Activated CD4-positive, alpha-beta T cell treated with anti-CD3 and anti-CD28 coated beads, Interleukin-2, amount 10 ng/mL, durations not matched to agents 7 days and 5 days (primary cell): ENCODE measurements around the gene ZCCHC2. TPM values are rescaled to one million over a fixed set of nuclear protein-coding genes. Genes with fewer than 3 reads are reported as not detected.
A peak's percentile ranks its signal among the peaks of the same experiment; 100 is the strongest.

Experiments used
- CTCF ChIA-PET: fragments of 350-600 bp; sonication (Branson Sonifier 250); formaldehyde crosslinking; loops from one replicate; lab custom pipeline; 2021; ENCODE audit warnings: antibody characterized with exemption; lab: Charles Lee
- POLR2A ChIA-PET: fragments of 350-600 bp; sonication (Branson Sonifier 250); formaldehyde crosslinking; loops from one replicate; lab custom pipeline; 2021; ENCODE audit warnings: antibody characterized with exemption; lab: Charles Lee
- DNase-seq: peaks from one replicate; pipeline ENCODE4 v3.0.0-alpha.2; 2020
- H3K27ac Mint-ChIP-seq: one replicate; pipeline ENCODE4 v1.8.0; 2021; ENCODE audit warnings: mild to moderate bottlenecking, moderate library complexity, mixed read lengths
- H3K27me3 Mint-ChIP-seq: one replicate; pipeline ENCODE4 v1.8.0; 2021; ENCODE audit warnings: mixed read lengths
- H3K36me3 Mint-ChIP-seq: one replicate; pipeline ENCODE4 v1.8.0; 2021; ENCODE audit warnings: low read depth, mixed read lengths
- H3K4me1 Mint-ChIP-seq: one replicate; pipeline ENCODE4 v1.8.0; 2021; ENCODE audit warnings: mixed read lengths
- H3K4me3 Mint-ChIP-seq: one replicate; pipeline ENCODE4 v1.8.0; 2021; ENCODE audit warnings: mild to moderate bottlenecking, moderate library complexity, mixed read lengths
- H3K9me3 Mint-ChIP-seq: one replicate; pipeline ENCODE4 v1.8.0; 2021; ENCODE audit warnings: mixed read lengths
- total RNA-seq, 2 experiments: library from RNA; stranded (reverse); gene quantifications; one replicate each; pipeline ENCODE4 v1.2.3, GENCODE V29; 2021

The ZCCHC2 gene
- total RNA-seq, 2 experiments from 2014 or later: 55.1 to 62.5 TPM

- ChIA-PET POLR2A (interaction anchor here (0.6 kb wide), 1 partner anchor 257 kb away, joined by 4 read pairs; no protein-coding TSS in a partner anchor), CTCF (interaction anchor here (0.7 to 1.6 kb wide), 5 partner anchors 9 to 395 kb away, joined by 3 to 9 read pairs (median 3); no protein-coding TSS in a partner anchor)
- no peaks in the 10 kb centered on the region for H3K9me3 Mint-ChIP-seq
- H3K4me3 Mint-ChIP-seq: no peak overlapping the region
- H3K27ac Mint-ChIP-seq: no peak overlapping the region
- H3K27me3 Mint-ChIP-seq: no peaks in the 10 kb centered on the region
- no peak for DNase-seq
- peaks cover 32% of the 10 kb centered on the region for H3K36me3 Mint-ChIP-seq
- H3K4me1 Mint-ChIP-seq: peaks cover 43% of the 10 kb centered on the region
Observed at GRCh38 chr18:62586781-62587487, 64.1 kb downstream of the ZCCHC2 start.

GRCh38 chr18:62587689-62588088 is 64.9 kb downstream of the ZCCHC2 start:
- peak overlapping the region; percentile 27 for H3K27ac Mint-ChIP-seq
- DNase-seq: no peak

GRCh38 chr18:62588217-62588616 is 65.4 kb downstream of the ZCCHC2 start:
- no peak for DNase-seq
- ChIA-PET POLR2A (no interaction called here), CTCF (interaction anchor here (0.9 kb wide), 1 partner anchor 168 kb away, joined by 3 read pairs; no protein-coding TSS in a partner anchor)
- Mint-ChIP-seq H3K36me3 (peaks cover 30% of the 10 kb centered on the region), H3K9me3 (no peaks in the 10 kb centered on the region), H3K4me1 (peaks cover 38% of the 10 kb centered on the region), H3K4me3 (no peak overlapping the region), H3K27ac (no peak overlapping the region), H3K27me3 (peaks cover 7% of the 10 kb centered on the region)

More at GRCh38 chr18:62587689-62588088, 64.9 kb downstream of the ZCCHC2 start:
- H3K36me3 Mint-ChIP-seq: peaks cover 30% of the 10 kb centered on the region
- ChIA-PET CTCF (interaction anchor here (1.3 kb wide), 1 partner anchor 10 kb away, joined by 5 read pairs; no protein-coding TSS in a partner anchor), POLR2A (no interaction called here)
- peaks cover 4% of the 10 kb centered on the region for H3K27me3 Mint-ChIP-seq
- peaks cover 41% of the 10 kb centered on the region for H3K4me1 Mint-ChIP-seq
- H3K9me3 Mint-ChIP-seq: no peaks in the 10 kb centered on the region
- no peak overlapping the region for H3K4me3 Mint-ChIP-seq

GRCh38 chr18:62590799-62591590 is 68.2 kb downstream of the ZCCHC2 start:
- H3K36me3 Mint-ChIP-seq: peaks cover 11% of the 10 kb centered on the region
- POLR2A ChIA-PET: no interaction called here
- no peak overlapping the region for H3K4me3 Mint-ChIP-seq
- DNase-seq: no peak
- H3K4me1 Mint-ChIP-seq: peaks cover 10% of the 10 kb centered on the region
- peaks cover 15% of the 10 kb centered on the region for H3K27me3 Mint-ChIP-seq
- H3K27ac Mint-ChIP-seq: no peak overlapping the region
- no peaks in the 10 kb centered on the region for H3K9me3 Mint-ChIP-seq
- CTCF ChIA-PET: interaction anchor here (0.5 kb wide), 1 partner anchor 322 kb away, joined by 3 read pairs; no protein-coding TSS in a partner anchor

GRCh38 chr18:62596145-62597005 is 73.5 kb downstream of the ZCCHC2 start:
- ChIA-PET POLR2A (no interaction called here), CTCF (interaction anchor here (1.2 kb wide), 1 partner anchor 11 kb away, joined by 4 read pairs; no protein-coding TSS in a partner anchor)
- Mint-ChIP-seq H3K36me3 (no peaks in the 10 kb centered on the region), H3K4me1 (peaks cover 6% of the 10 kb centered on the region), H3K27me3 (peaks cover 53% of the 10 kb centered on the region), H3K9me3 (no peaks in the 10 kb centered on the region), H3K27ac (no peak overlapping the region), H3K4me3 (peak overlapping the region; percentile 25)
- no peak for DNase-seq

GRCh38 chr18:62601871-62602270 is 79.0 kb downstream of the ZCCHC2 start:
- Mint-ChIP-seq H3K4me3 (no peak overlapping the region), H3K27ac (no peak overlapping the region), H3K36me3 (no peaks in the 10 kb centered on the region), H3K9me3 (no peaks in the 10 kb centered on the region), H3K27me3 (peaks cover 48% of the 10 kb centered on the region), H3K4me1 (peaks cover 4% of the 10 kb centered on the region)
- POLR2A ChIA-PET: no interaction called here
- CTCF ChIA-PET: interaction anchor here (0.7 kb wide), 1 partner anchor 17 kb away, joined by 3 read pairs; no protein-coding TSS in a partner anchor
- no peak for DNase-seq

GRCh38 chr18:62602706-62603105 is 79.9 kb downstream of the ZCCHC2 start:
- Mint-ChIP-seq H3K36me3 (no peaks in the 10 kb centered on the region), H3K27ac (no peak overlapping the region), H3K9me3 (no peaks in the 10 kb centered on the region), H3K27me3 (peaks cover 41% of the 10 kb centered on the region), H3K4me1 (no peaks in the 10 kb centered on the region), H3K4me3 (no peak overlapping the region)
- CTCF ChIA-PET: interaction anchor here (1.1 kb wide), 1 partner anchor 13 kb away, joined by 5 read pairs; no protein-coding TSS in a partner anchor
- DNase-seq: no peak
- POLR2A ChIA-PET: no interaction called here

- Mint-ChIP-seq H3K9me3 (no peaks in the 10 kb centered on the region), H3K27ac (no peak overlapping the region), H3K36me3 (no peaks in the 10 kb centered on the region), H3K4me1 (no peaks in the 10 kb centered on the region), H3K4me3 (no peak overlapping the region), H3K27me3 (peaks cover 39% of the 10 kb centered on the region)
- ChIA-PET POLR2A (no interaction called here), CTCF (interaction anchor here (0.7 to 1.1 kb wide), 2 partner anchors 13 to 719 kb away, joined by 3 to 5 read pairs; no protein-coding TSS in a partner anchor)
- no peak for DNase-seq
Observed at GRCh38 chr18:62603211-62603610, 80.4 kb downstream of the ZCCHC2 start.

- H3K27ac Mint-ChIP-seq: no peak overlapping the region
- no peak overlapping the region for H3K4me3 Mint-ChIP-seq
- no peaks in the 10 kb centered on the region for H3K9me3 Mint-ChIP-seq
- no peaks in the 10 kb centered on the region for H3K4me1 Mint-ChIP-seq
- no peak for DNase-seq
- H3K36me3 Mint-ChIP-seq: no peaks in the 10 kb centered on the region
- H3K27me3 Mint-ChIP-seq: peaks cover 32% of the 10 kb centered on the region
- ChIA-PET CTCF (interaction anchor here (1.2 kb wide), 1 partner anchor 20 kb away, joined by 3 read pairs; no protein-coding TSS in a partner anchor), POLR2A (no interaction called here)
Observed at GRCh38 chr18:62603979-62604378, 81.2 kb downstream of the ZCCHC2 start.

GRCh38 chr18:62605685-62606084 is 82.9 kb downstream of the ZCCHC2 start:
- DNase-seq: no peak
- POLR2A ChIA-PET: no interaction called here
- H3K9me3 Mint-ChIP-seq: no peaks in the 10 kb centered on the region
- H3K4me3 Mint-ChIP-seq: no peak overlapping the region
- CTCF ChIA-PET: no interaction called here
- H3K27ac Mint-ChIP-seq: no peak overlapping the region
- H3K36me3 Mint-ChIP-seq: no peaks in the 10 kb centered on the region
- no peaks in the 10 kb centered on the region for H3K4me1 Mint-ChIP-seq
- H3K27me3 Mint-ChIP-seq: peaks cover 20% of the 10 kb centered on the region

GRCh38 chr18:62606106-62606505 is 83.3 kb downstream of the ZCCHC2 start:
- Mint-ChIP-seq H3K9me3 (no peaks in the 10 kb centered on the region), H3K27ac (no peak overlapping the region), H3K4me3 (no peak overlapping the region), H3K4me1 (no peaks in the 10 kb centered on the region), H3K36me3 (no peaks in the 10 kb centered on the region), H3K27me3 (peaks cover 21% of the 10 kb centered on the region)
- no peak for DNase-seq
- ChIA-PET CTCF (interaction anchor here (0.8 kb wide), 1 partner anchor 20 kb away, joined by 3 read pairs; no protein-coding TSS in a partner anchor), POLR2A (no interaction called here)

- H3K36me3 Mint-ChIP-seq: no peaks in the 10 kb centered on the region
- CTCF ChIA-PET: interaction anchor here (1.5 kb wide), 1 partner anchor 22 kb away, joined by 5 read pairs; no protein-coding TSS in a partner anchor
- no peaks in the 10 kb centered on the region for H3K4me1 Mint-ChIP-seq
- H3K27ac Mint-ChIP-seq: no peak overlapping the region
- POLR2A ChIA-PET: no interaction called here
- H3K9me3 Mint-ChIP-seq: no peaks in the 10 kb centered on the region
- DNase-seq: no peak
- H3K4me3 Mint-ChIP-seq: no peak overlapping the region
- peaks cover 18% of the 10 kb centered on the region for H3K27me3 Mint-ChIP-seq
Observed at GRCh38 chr18:62607302-62607701, 84.5 kb downstream of the ZCCHC2 start.
